ENCODE results near the gene NTPCR.
"Not testable (repeated sequence)": the region's sequence is repeated elsewhere in the genome, so short reads cannot be mapped to it uniquely, and the experiment has no call there.

NTPCR gene

DNA sequence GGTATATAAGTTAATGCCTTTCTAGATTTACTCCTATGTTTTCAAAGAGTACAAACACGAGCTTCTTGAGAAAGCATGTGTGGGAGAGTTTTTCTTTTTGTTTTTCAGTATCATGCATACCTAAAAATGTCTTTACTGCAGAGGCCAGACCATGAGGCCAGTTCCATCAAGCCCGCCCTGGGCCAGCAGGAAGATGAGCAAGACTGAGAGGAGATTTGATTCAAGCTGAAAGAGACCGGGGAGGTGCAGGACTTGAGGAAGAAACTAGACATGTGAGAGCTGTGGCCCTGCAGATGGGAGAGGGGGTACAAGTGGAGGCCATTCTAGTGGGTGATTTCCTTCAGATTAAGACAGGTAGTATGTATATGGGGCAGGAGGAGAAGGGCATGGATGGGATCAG is 33.4 kb upstream of the NTPCR start:
- H3K4me3 Mint-ChIP-seq, result no peak overlapping the region

DNA sequence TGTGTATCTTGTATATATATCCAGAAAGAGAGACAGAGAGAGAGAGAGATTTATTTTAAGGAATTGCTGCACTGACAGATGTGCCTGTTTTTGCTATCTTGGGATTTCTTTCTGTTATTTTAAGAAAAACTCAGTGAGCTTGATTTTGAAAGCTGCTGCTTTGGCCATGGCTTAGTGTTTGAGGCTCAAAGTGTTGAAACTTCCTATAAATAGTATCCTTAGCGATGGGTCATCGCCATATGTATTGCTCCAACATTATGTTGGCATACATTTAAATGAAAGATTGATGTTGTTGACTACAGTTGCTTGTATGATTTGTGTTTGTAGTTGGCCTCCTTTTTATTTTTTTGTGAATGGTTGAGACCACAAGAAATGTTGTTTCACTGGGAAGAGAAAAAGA is 29.0 kb upstream of the NTPCR start:
- Mint-ChIP-seq H3K9me3 (peaks cover 6% of the 10 kb centered on the region), H3K4me1 (ENCODE audit: low read depth) (peaks cover 40% of the 10 kb centered on the region), H3K27ac (no peak overlapping the region), H3K4me3 (no peak overlapping the region), H3K27me3 (no peaks in the 10 kb centered on the region), H3K36me3 (ENCODE audit: low read depth) (no peaks in the 10 kb centered on the region)
- no peak for DNase-seq

More for the DNA sequence above, 33.4 kb upstream of the NTPCR start:
- DNase-seq, result no peak
- Mint-ChIP-seq H3K9me3 (no peaks in the 10 kb centered on the region), H3K36me3 (ENCODE audit: low read depth) (no peaks in the 10 kb centered on the region), H3K27me3 (peaks cover 4% of the 10 kb centered on the region), H3K27ac (no peak overlapping the region), H3K4me1 (ENCODE audit: low read depth) (peaks cover 7% of the 10 kb centered on the region)

DNA sequence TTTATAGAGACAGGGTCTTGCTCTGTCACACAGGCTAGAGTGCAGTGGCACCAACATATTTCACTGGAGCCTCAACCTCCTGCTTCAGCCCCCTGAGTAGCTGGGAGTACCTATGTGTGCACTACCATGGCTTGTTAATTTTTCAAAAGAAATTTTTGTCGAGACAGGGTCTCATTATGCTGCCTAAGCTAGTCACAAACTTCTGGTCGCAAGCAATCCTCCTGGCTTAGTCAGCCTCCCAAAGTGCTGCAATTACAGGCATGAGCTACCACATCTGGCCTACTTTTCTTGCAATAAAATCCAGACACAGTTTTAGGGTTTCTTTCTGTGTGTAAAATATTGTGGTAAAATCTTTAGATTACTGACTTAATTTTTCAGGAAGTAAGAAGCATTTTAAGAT is 27.9 kb upstream of the NTPCR start:
- no peaks in the 10 kb centered on the region for H3K36me3 Mint-ChIP-seq (ENCODE audit: low read depth)
- H3K4me1 Mint-ChIP-seq (ENCODE audit: low read depth), result peaks cover 40% of the 10 kb centered on the region
- DNase-seq, result no peak
- peaks cover 6% of the 10 kb centered on the region for H3K9me3 Mint-ChIP-seq
- H3K4me3 Mint-ChIP-seq, result no peak overlapping the region
- H3K27ac Mint-ChIP-seq, result no peak overlapping the region
- no peaks in the 10 kb centered on the region for H3K27me3 Mint-ChIP-seq

DNA sequence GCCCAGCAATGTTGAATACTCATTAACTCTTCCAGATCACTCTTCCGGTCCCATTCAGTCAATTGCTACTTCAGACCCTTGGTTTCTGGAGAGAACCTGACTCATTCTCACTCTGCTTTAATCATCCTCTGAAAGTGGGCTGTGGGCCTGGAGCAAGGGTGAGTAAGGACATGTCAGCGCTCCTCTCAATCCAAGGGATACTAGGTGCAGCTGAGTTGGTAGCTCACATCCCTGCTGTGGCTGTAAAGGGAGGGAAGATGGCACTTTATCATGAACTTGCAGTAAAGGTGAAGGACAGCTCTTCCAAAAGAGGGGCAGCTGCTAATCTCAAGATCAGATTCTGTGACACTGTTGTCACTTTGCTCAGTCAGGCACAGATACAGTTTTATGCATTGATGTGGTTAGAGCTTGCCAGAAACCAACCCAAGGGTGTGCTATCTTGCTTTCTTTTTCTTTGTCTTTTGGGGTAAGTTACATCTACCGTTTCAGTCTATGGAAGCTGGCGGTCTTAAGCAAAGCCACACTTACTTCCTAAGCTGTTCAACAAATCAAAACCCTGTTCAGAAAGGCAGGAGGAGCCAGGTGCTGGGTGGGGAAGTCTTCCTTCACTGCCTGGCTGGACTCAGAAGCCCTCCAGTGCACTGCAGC is 26.5 kb upstream of the NTPCR start:
- Mint-ChIP-seq H3K27me3 (no peaks in the 10 kb centered on the region), H3K27ac (peak overlapping the region; percentile 92), H3K4me1 (ENCODE audit: low read depth) (peaks cover 40% of the 10 kb centered on the region), H3K36me3 (ENCODE audit: low read depth) (no peaks in the 10 kb centered on the region), H3K9me3 (peaks cover 6% of the 10 kb centered on the region), H3K4me3 (peak overlapping the region; percentile 40)
- peak; percentile 64 for DNase-seq

DNA sequence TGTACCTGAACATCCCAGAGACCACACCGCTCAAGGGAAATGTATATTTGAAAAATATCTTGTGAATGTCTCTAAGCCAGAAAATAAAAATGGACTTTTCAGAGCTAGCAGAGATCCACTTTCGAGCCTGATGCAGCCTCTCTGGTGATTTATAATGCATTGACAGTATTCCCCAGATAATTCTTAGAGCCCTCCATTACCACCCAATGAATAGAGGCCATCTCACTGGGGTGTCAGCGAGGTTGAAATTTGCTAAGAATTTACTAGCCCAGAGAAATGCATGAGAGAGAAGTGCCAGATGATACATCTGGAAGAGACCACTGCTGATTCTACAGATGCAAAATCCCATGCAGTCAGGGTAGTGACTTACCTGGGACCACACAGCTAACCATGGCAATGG is 25.5 kb upstream of the NTPCR start:
- H3K4me1 Mint-ChIP-seq (ENCODE audit: low read depth), result peaks cover 40% of the 10 kb centered on the region
- H3K9me3 Mint-ChIP-seq, result peaks cover 6% of the 10 kb centered on the region
- H3K4me3 Mint-ChIP-seq, result no peak overlapping the region
- H3K27ac Mint-ChIP-seq, result no peak overlapping the region
- DNase-seq, result no peak
- no peaks in the 10 kb centered on the region for H3K36me3 Mint-ChIP-seq (ENCODE audit: low read depth)
- no peaks in the 10 kb centered on the region for H3K27me3 Mint-ChIP-seq

DNA sequence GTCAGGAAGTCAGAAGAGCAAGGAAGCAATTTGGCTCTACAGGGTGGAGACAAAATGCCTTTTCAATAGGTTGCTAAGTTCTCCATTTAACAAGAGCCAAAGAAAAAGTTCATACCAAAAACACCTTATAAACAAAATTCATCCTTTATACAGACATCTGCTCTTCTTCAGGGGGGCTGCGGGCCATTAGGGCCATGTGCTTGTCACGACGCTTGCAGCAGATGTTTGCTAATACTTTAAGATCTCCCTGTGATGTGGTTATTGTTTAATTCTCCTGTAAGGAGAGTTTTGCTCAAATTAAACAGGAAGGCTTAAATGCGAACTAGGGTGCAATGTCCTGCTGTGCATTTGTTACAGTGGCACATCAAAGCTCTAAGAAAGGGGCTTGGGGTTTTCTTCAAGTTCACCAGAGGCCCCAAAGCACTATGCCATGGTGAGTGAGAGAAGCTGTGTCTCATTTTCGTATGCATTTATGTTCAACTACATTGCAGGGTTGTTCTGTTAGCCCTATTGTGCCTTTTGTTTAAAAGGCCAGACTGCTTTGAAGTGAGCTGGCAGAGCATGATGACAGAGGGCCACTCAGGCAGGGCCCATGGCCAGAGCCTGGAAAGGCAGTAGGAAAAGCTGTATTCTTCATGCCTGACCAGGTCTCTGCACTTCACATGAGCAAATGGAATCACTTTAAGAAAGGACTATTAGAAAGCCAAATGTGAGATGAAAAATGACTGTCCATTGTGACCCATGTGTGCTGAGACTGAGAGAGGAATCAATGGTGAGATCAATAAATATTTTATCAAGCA is 24.8 kb upstream of the NTPCR start:
- no peaks in the 10 kb centered on the region for H3K27me3 Mint-ChIP-seq
- H3K4me3 Mint-ChIP-seq, result no peak overlapping the region
- no peaks in the 10 kb centered on the region for H3K36me3 Mint-ChIP-seq (ENCODE audit: low read depth)
- H3K9me3 Mint-ChIP-seq, result peaks cover 6% of the 10 kb centered on the region
- DNase-seq, result no peak
- peaks cover 40% of the 10 kb centered on the region for H3K4me1 Mint-ChIP-seq (ENCODE audit: low read depth)
- H3K27ac Mint-ChIP-seq, result no peak overlapping the region

DNA sequence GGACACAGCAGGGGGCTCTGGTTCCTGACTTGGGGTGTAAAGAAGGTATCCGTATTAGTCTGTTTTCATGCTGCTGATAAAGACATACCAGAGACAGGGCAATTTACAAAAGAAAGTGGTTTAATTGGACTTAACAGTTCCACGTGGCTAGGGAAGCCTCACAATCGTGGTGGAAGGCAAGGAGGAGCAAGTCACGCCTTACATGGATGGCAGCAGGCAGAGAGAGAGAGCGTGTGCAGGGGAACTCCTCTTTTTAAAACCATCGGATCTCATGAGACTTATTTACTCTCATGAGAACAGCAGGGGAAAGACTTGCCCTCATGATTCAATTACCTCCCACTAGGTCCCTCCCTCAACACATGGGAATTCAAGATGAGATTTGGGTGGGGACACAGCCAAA is 23.2 kb upstream of the NTPCR start:
- not testable (repeated sequence) for DNase-seq; H3K36me3 Mint-ChIP-seq (ENCODE audit: low read depth); H3K27me3 Mint-ChIP-seq; H3K9me3 Mint-ChIP-seq; H3K4me3 Mint-ChIP-seq; H3K27ac Mint-ChIP-seq
- H3K4me1 Mint-ChIP-seq (ENCODE audit: low read depth), result peaks cover 35% of the 10 kb centered on the region

DNA sequence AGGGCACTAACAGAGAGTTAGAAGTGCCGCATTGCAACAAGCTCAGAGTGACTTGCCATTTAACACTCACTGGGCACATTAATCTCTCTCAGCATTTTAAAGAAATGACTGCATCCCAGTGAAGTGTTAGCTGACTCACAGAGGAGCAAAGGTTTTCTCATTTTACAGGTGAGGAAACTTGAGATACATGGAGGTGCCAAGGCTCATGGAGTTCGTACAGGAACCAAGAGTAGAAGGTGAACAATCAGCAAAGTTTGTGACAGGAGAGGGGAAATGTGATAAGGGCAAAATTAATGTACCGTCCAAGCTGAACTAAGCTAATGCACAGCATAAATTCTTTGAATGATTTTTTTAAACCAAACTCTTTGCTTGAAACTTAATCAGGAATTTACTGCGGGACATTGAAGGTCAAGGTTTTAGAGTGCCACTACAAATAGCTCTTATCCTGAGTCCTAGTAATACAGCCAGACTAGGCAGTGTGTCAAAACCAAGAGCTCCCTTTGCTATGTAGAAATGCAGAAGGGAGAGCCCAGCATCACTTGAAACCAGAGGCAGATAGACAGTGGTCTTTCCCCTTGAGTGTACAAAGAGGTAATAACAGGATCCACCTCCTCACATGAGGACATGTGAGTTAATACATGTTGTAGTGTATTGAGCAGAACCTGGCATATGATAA is 22.4 kb upstream of the NTPCR start:
- no peak overlapping the region for H3K4me3 Mint-ChIP-seq
- no peak for DNase-seq
- no peaks in the 10 kb centered on the region for H3K36me3 Mint-ChIP-seq (ENCODE audit: low read depth)
- no peak overlapping the region for H3K27ac Mint-ChIP-seq
- no peaks in the 10 kb centered on the region for H3K27me3 Mint-ChIP-seq
- peaks cover 29% of the 10 kb centered on the region for H3K4me1 Mint-ChIP-seq (ENCODE audit: low read depth)
- peaks cover 4% of the 10 kb centered on the region for H3K9me3 Mint-ChIP-seq

DNA sequence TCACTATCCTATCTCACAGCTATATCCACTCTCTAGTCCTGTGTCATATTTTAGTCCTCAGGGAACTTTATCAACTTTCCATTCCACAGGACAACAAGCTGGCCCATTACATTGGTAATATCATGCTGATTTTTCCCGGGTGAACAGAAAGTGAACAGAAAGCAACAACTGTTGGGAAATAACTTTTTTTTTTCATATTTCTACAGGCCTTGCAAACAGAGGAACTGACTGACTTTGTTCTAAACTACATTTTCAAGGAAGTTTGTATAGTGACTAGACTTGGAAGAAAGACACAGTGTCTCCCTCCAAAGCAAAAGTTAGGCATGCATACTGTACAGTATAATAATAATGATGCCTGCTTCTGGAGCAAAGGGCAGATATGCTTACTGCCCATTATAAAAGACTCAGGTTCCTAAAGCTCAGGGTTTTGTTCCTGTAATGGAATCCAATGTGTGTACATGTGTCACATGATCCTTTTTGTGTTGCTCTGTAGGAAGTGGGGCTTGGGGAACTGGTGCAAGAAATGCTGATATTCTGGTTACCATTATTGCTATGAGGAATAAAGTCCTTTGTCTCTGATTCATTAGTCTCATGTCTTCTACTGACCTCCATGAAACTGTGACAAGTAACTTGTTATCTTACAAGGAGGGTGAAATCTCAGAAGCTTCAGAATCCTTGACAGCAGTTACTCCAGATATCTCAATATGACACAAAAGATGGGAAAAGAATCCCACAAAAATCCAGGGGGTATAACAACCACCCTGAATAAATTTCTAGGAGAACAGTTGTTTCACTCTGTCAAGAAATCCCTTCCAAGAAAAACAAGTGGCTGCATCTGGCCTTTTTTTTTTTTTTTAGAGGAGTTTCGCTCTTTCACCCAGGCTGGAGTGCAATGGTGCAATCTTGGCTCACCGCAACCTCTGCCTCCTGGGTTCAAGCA is 17.7 kb upstream of the NTPCR start:
- Mint-ChIP-seq H3K27ac (no peak overlapping the region), H3K27me3 (no peaks in the 10 kb centered on the region), H3K36me3 (ENCODE audit: low read depth) (no peaks in the 10 kb centered on the region)

DNA sequence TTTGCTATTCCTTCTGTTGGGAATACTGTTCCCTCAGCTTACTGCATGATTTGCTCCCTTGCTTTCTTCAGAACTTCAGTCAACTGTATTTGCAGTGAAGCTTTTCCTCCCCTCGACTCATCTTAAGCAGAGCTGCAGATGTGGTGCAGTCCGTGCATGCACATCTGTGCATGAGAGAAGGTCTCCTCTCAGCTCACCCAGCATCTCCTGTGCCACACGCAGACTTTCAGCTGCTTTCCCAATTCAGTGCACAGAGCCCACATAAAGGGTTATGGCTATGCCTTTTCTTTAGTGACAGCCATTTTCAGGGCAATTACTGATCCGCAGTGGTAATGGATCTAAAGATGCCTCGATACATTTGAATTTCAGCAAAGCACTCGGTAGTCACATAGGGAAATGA is 13.5 kb upstream of the NTPCR start:
- H3K4me1 Mint-ChIP-seq (ENCODE audit: low read depth), result no peaks in the 10 kb centered on the region
- peaks cover 8% of the 10 kb centered on the region for H3K27me3 Mint-ChIP-seq
- no peak overlapping the region for H3K4me3 Mint-ChIP-seq
- no peak overlapping the region for H3K27ac Mint-ChIP-seq
- no peaks in the 10 kb centered on the region for H3K9me3 Mint-ChIP-seq
- DNase-seq, result no peak
- no peaks in the 10 kb centered on the region for H3K36me3 Mint-ChIP-seq (ENCODE audit: low read depth)

More for the DNA sequence above, 17.7 kb upstream of the NTPCR start:
- H3K4me3 Mint-ChIP-seq, result no peak overlapping the region
- H3K4me1 Mint-ChIP-seq (ENCODE audit: low read depth), result no peaks in the 10 kb centered on the region
- H3K9me3 Mint-ChIP-seq, result no peaks in the 10 kb centered on the region
- no peak for DNase-seq

DNA sequence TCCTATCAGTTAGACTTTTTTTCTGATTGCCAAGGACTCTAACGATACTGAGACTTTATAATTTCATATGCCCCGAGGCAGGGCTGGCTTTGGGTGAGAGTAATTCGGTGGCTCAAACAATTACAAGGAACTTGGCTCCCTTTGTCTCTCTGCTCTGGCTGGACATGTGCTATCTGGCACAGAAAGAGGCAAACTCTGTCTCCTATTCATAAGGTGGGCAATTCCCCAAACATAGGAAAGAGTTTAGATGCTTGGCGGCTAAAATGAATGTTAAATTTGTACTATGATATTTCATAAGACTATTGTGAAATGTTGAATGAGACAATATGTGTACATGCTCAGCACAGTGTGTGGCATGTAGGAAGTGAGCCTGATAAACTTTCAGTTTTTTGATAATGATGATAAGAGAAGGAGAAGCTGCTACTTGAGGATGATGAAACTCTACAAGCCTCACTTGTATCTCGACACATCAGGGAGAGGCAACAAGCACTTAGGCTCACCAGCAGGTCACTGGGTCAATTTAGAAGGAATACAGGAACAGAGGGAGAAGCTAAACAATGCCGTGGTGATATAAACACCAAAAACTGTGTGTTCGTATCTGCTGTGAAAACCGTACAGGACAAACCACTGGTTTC is 12.6 kb upstream of the NTPCR start:
- Mint-ChIP-seq H3K4me3 (no peak overlapping the region), H3K4me1 (ENCODE audit: low read depth) (peaks cover under 1% of the 10 kb centered on the region), H3K36me3 (ENCODE audit: low read depth) (no peaks in the 10 kb centered on the region), H3K9me3 (no peaks in the 10 kb centered on the region), H3K27ac (no peak overlapping the region), H3K27me3 (peaks cover 8% of the 10 kb centered on the region)
- DNase-seq, result no peak

DNA sequence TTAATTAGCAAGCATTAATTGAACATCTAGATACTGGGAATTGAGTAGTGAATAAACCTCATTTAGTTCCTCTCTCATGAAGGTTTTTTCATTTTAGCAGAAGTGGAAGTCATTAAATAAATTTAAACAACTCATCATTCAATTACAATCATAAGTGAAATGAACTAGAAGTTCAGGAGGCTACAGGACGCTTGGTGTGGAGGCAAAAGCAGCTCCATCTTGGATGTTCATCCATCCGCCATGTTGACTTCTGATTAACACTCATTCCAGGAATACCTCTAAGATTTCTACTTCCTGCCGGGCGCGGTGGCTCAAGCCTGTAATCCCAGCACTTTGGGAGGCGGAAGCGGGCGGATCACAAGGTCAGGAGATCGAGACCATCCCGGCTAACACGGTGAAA is 11.5 kb upstream of the NTPCR start:
- H3K9me3 Mint-ChIP-seq, result no peaks in the 10 kb centered on the region
- H3K4me1 Mint-ChIP-seq (ENCODE audit: low read depth), result peaks cover 12% of the 10 kb centered on the region
- no peak overlapping the region for H3K4me3 Mint-ChIP-seq
- H3K36me3 Mint-ChIP-seq (ENCODE audit: low read depth), result no peaks in the 10 kb centered on the region
- no peak for DNase-seq
- H3K27ac Mint-ChIP-seq, result no peak overlapping the region
- peaks cover 8% of the 10 kb centered on the region for H3K27me3 Mint-ChIP-seq

DNA sequence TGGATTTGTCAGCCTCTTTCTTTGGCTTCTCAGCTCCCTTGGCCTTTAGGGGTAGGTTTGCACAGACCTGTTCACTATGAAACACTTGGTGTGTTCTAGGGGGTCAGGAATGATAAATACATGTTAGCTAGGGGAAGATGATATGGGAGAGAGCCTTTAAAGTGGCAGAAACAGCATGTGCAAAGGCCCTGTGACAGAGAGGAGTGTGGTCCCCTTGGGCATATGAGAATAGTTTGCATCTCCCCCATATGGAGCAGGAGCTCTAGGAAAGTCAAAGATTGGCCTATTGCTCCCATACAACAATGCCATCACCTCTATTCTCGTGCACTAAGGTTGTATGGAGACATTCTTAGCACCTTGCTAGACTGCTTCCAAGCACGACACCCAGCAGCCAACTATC is 10.7 kb upstream of the NTPCR start:
- no peak for DNase-seq
- Mint-ChIP-seq H3K27ac (no peak overlapping the region), H3K4me3 (no peak overlapping the region)

DNA sequence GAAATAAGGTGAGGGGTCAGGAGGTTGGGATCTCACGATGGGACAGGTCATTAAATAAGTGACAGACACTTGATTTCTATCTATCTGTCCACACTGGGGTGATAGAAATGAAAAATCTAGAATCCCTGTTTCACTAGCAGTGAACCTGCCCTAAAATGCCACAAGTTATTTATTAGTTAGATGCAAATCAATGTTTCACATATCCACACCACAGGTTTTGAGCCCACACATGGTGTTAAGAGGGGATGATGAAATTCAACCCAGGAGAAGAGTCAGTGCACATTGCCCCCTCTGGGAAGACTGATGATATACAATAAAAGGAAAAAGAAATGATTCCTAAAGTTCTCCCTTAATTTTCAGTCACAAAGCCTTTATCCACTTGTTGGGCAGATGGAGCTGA is 10.1 kb upstream of the NTPCR start:
- Mint-ChIP-seq H3K27ac (no peak overlapping the region), H3K27me3 (peaks cover 8% of the 10 kb centered on the region), H3K4me1 (ENCODE audit: low read depth) (peaks cover 22% of the 10 kb centered on the region), H3K9me3 (peaks cover 2% of the 10 kb centered on the region), H3K36me3 (ENCODE audit: low read depth) (no peaks in the 10 kb centered on the region), H3K4me3 (no peak overlapping the region)
- DNase-seq, result no peak

More for the DNA sequence above, 10.7 kb upstream of the NTPCR start:
- Mint-ChIP-seq H3K9me3 (peaks cover 2% of the 10 kb centered on the region), H3K36me3 (ENCODE audit: low read depth) (no peaks in the 10 kb centered on the region), H3K4me1 (ENCODE audit: low read depth) (peaks cover 19% of the 10 kb centered on the region), H3K27me3 (peaks cover 8% of the 10 kb centered on the region)
